Ishikawa (cell line): ENCODE results near the gene PHOX2B.

ENCODE experiments used
- CEBPB ChIP-seq: IDR thresholded peaks from 2 replicates; pipeline ENCODE4 v1.6.1; 2012
- CREB1 ChIP-seq: IDR thresholded peaks from 2 replicates; pipeline ENCODE4 v1.6.1; 2012; ENCODE audit warnings: low read depth
- EGR1 ChIP-seq: IDR thresholded peaks from 2 replicates; pipeline ENCODE4 v1.6.1; 2012
- EP300 ChIP-seq: IDR thresholded peaks from 2 replicates; pipeline ENCODE4 v1.6.1; 2012; ENCODE audit warnings: borderline replicate concordance
- FOXM1 ChIP-seq: IDR thresholded peaks from 2 replicates; pipeline ENCODE4 v1.6.1; 2012; ENCODE audit warnings: low read depth, borderline replicate concordance
- MAX ChIP-seq: IDR thresholded peaks from 2 replicates; pipeline ENCODE4 v1.6.1; 2012
- NFIC ChIP-seq: IDR thresholded peaks from 2 replicates; pipeline ENCODE4 v1.6.1; 2012
- RAD21 ChIP-seq: IDR thresholded peaks from 2 replicates; pipeline ENCODE4 v1.6.1; 2012; ENCODE audit warnings: low read depth
- REST ChIP-seq: IDR thresholded peaks from 2 replicates; pipeline ENCODE4 v1.6.1; 2012; ENCODE audit warnings: low read depth, mild to moderate bottlenecking
- TAF1 ChIP-seq: IDR thresholded peaks from 2 replicates; pipeline ENCODE4 v1.6.1; 2012; ENCODE audit warnings: low read depth, mild to moderate bottlenecking
- TCF12 ChIP-seq: IDR thresholded peaks from 2 replicates; pipeline ENCODE4 v1.6.1; 2012; ENCODE audit warnings: low read depth
- TEAD4 ChIP-seq: IDR thresholded peaks from 2 replicates; pipeline ENCODE4 v1.6.1; 2012
- USF1 ChIP-seq: IDR thresholded peaks from 2 replicates; pipeline ENCODE4 v1.6.1; 2012
- YY1 ChIP-seq: IDR thresholded peaks from 2 replicates; pipeline ENCODE4 v1.6.1; 2012; ENCODE audit warnings: low read depth
- ZBTB7A ChIP-seq: IDR thresholded peaks from 2 replicates; pipeline ENCODE4 v1.6.1; 2012; ENCODE audit warnings: low read depth

Gene PHOX2B

GRCh38 chr4:41709844-41710481 is 38.6 kb downstream of the PHOX2B start:
- no peak for TF ChIP-seq YY1
- TF ChIP-seq NFIC = no peak
- TF ChIP-seq FOXM1 = no peak
- TF ChIP-seq ZBTB7A = no peak
- TF ChIP-seq TEAD4 = no peak
- TF ChIP-seq EP300 = no peak
- TF ChIP-seq MAX = no peak
- no peak for TF ChIP-seq CREB1

- TF ChIP-seq CEBPB (no peak), NFIC (no peak), RAD21 (no peak), FOXM1 (no peak), USF1 (no peak), EP300 (no peak)
Observed at GRCh38 chr4:41703785-41704184, 44.7 kb downstream of the PHOX2B start.

GRCh38 chr4:41702770-41703169 is 45.8 kb downstream of the PHOX2B start:
- no peak for TF ChIP-seq CREB1
- TF ChIP-seq ZBTB7A = no peak
- no peak for TF ChIP-seq TCF12
- no peak for TF ChIP-seq MAX
- no peak for TF ChIP-seq REST
- TF ChIP-seq USF1 = no peak

GRCh38 chr4:41701983-41702382 is 46.5 kb downstream of the PHOX2B start:
- TF ChIP-seq NFIC (no peak), TCF12 (no peak)

GRCh38 chr4:41696763-41697162 is 51.8 kb downstream of the PHOX2B start:
- TF ChIP-seq REST (no peak), EP300 (no peak), YY1 (no peak), CREB1 (no peak), USF1 (no peak), NFIC (no peak), MAX (no peak), TEAD4 (no peak), RAD21 (no peak), CEBPB (no peak), TCF12 (no peak), TAF1 (no peak), EGR1 (no peak), ZBTB7A (no peak), FOXM1 (no peak)

- TF ChIP-seq RAD21 (no peak), NFIC (no peak), ZBTB7A (no peak), EP300 (no peak), YY1 (no peak), TEAD4 (no peak), MAX (no peak), FOXM1 (no peak)
Observed at GRCh38 chr4:41696131-41696530, 52.4 kb downstream of the PHOX2B start.
